GM18505 (cell line): ENCODE measurements around the gene GPC6.

Source experiments
- ATAC-seq: cut with Tn5 transposase; IDR thresholded peaks from one replicate; pipeline ENCODE4 v1.9.1; 2021; ENCODE audit not compliant: unreplicated experiment
- POLR2A ChIP-seq: IDR thresholded peaks from 4 replicates; pipeline ENCODE4 v1.6.1; 2011; ENCODE audit warnings: borderline replicate concordance; ENCODE audit not compliant: insufficient read depth, insufficient read length; ENCODE audit errors: extremely low read depth

Gene GPC6

DNA sequence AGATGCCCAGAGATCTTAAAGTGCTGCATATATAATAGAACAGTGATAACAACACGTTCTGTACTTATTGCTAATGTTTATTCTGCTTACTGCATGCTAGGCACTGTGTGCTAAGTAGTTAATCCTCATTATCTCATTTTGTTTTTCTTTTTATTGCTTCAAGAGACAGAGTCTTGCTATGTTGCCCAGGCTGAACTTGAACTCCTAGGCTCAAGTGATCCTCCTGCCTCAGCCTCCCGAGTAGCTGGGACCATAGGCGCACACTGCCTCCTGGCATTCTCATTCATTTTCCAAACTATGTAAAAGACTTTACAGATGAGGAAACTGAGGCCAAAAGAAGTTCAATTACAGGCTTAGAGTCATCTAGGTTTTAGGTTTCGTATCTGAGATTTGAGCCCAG, 548.4 kb downstream of the GPC6 start:
- ATAC-seq = no peak
- no peak for TF ChIP-seq POLR2A

DNA sequence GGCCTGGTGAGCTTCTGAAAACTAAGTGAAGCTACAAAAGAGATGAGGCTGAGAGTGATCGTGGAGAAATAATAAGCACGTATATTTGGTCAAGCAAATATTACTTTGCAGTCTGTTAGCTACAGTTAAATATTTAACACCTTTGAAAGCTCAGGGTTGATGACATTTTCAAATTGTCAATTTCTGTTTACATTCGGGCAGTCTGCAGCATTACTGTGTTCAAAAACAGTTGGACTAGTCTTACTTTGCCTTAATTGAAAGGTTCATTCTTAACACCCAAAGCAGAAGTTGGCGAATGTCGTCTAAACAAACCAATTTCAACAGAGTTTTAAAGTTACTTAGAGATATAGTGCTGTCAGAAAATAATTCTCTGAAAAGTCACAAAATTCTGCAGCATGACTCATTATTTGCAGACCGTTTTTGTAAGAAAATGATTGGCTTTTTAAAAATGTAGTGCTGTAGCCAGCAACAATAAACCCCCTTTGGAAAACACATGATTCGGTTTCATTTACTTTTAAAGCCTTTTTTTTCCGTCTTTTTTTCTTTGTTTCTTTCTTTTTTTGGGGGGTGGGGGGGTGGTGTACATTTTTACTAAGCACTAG, 549.0 kb downstream of the GPC6 start:
- no peak for ATAC-seq
- TF ChIP-seq POLR2A = no peak

DNA sequence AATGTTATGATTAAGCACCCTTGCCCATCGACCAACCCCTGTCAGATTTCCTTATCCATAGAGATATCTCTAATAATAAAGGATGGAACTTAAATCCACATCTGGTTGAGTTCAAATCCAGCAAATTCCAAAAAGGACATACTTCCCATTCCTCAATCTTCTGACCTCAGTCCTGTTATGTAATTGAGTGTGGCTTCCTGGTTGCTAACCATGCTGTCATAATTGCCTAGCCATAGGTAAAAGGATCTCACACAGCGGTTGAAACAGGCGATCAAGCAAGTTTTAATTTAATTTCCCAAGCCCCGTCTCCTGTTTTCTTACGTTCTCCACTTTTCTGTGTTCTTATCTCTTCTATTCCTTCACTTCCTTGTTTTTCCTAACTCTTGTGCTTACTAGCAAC, 550.3 kb downstream of the GPC6 start:
- ATAC-seq = no peak
- no peak for TF ChIP-seq POLR2A

DNA sequence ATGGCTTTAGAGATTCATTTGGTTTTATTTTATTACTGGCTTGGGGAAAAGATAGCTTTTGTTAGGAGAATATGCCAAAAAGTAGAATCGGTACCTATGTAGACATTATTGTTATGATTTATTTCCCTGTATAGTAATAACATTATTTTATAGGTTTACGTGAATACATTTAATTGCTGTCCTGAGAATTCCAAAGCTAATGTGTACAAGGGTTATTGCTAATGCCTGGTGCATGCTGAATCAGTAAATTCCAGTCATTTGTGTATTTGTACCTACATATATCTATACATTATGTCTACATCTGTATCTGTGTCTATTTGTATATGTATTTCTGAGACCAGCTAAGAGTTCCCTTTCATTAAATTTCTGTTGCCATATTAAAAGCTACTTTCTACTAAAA, 550.9 kb downstream of the GPC6 start:
- ATAC-seq = no peak
- TF ChIP-seq POLR2A = no peak

DNA sequence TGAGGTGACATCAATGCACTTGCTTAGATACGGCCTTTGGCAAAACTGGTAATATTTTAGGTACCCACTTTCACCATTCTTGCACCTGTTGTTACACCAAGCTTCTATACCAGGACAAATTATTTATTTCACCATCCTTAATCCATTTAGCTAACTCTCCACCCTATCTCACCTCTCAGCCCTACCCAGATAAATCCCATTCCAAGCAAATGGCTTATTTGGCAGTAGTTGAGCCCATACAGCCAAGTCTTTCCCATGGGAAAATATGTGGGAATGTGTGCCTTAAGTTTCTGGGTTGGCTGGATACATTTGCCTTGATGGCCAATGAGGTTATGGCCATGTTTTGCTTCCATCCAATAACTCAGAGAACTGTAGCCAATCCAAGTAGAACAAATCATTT, 551.9 kb downstream of the GPC6 start:
- ATAC-seq = no peak
- TF ChIP-seq POLR2A = no peak

DNA sequence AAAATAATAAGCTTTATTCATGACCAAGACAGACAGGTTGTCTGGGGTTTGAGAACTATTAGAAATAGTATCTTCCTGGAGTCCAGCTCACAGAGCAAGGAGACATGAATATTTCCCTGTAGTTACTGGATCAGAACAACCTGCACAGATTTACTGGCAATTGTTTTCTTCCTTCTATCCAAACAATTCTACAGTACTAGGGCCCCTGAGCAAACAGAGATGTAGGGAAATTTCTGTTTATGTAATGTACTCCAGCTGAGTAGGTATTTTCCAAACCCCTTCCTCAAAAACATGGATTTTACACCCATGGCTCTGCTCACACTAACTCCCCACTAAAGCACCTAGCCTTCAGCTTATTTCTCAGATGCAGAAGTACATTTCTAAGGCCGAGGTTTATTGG, 557.6 kb downstream of the GPC6 start:
- ATAC-seq = no peak
- TF ChIP-seq POLR2A = no peak

DNA sequence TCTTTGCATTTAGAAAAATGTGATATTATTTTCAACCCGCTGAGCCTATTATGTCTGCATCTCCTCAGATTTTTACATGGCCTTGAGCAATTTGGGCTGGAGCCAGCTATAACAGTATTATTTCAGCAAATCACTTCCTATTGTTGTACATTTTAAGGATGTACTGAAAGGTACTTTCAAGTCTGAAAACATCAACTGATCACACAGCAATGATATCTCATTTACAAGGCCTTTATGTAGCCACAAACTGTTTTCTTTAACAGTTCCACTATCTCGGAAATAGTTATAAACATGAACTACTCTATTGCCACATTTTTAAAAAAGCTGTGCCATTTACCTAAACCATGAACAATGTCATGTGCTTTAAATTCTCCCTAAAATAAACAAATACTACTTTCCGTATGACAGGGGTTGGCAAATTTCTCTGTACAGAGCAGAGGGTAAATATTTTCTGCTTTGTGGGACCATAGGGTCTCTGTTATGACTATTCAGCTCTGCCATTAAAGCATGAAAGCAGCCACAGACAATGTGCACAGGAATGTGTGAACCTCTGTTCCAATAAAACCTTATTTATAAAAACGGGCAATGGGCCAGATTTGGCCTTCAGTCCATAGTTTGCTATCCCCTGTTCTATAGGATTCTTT, 560.4 kb downstream of the GPC6 start:
- no peak for ATAC-seq
- TF ChIP-seq POLR2A = no peak

DNA sequence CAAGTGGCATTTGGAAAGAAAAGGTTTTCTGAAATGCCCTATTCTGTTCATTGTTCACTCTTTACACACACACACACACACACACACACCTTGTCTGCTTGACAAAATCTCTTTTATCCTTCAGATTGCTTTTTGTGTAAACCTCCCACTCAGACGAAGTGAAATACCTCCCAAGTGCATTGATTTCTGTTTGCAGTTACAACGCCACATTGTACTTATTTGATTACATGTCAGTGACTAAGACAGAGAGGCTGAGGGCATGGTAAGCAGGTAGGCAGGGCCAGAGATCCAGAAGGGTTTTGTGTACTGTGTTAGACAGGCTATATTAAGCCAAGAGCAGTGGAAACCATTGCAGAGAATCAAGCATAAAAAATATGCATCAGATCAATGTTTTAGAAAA, 561.8 kb downstream of the GPC6 start:
- TF ChIP-seq POLR2A = no peak
- ATAC-seq = no peak

DNA sequence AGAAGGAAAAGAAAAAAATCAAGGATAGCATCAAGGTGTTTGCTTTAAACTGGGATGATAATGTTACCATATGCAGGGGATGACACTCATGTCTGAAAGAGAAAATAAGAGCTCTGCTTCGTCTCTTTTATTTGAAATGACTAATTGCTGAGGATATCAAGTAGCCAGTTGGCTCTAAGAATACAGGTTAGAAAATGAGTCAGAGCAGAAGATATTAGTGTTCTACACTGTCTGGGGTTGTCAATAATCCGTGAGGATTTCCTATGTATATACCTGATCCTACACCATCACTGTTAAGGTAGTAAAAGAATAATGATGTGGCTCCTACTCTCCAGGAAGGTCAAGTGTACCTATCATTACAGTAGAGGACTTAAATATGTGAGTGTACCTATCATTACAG, 562.5 kb downstream of the GPC6 start:
- ATAC-seq = no peak
- TF ChIP-seq POLR2A = no peak

DNA sequence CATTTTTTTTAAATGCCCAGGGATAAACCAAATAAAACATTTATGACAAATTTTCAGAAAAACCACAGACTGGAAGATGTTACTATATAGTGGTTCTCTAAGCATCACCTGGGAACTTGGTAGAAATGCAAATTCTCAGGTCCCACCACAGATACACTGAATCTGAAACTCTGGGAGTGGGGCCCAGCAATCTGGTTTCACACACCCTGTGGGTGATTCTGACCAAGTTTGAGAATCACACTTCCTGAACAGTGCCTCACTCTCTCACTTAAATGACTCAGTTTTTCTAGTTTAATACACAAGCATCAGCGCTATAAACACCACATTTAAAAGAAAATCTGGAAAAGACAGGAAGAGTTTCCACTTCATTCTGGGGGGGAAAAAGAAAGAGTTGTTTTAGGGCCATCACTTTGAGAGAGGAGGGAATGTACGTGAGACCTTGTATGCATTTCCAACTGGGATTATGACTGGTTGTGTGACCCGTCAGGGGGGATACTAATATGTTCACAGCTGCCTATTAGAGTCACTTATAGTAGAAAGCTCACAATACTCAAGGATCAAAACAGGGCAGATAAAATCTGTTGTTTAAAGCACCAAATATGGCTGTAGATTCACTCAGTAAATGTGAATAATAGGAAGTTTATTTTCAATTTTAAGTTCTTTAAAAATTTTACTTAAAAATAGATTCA, 567.7 kb downstream of the GPC6 start:
- no peak for TF ChIP-seq POLR2A
- ATAC-seq = peak; percentile 86

DNA sequence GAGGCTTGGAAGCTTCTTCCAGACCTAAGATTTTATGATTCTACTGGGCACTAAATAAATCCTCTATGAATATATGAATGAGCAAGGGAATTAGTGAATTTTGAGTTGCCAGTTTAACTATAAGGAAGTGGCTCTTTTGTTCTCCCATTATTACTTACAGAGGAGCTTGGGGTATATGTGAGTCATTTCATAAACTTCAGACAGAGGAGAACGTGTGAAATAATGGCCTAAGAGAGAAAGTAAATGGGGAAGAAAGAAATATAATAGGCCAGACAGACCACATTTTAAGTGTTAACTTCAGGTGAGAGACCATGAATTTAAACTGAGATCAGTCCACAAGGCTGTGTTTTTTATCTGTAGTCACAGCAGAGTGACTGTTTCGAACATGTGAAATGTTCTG, 570.9 kb downstream of the GPC6 start:
- ATAC-seq = peak; percentile 74
- TF ChIP-seq POLR2A = no peak

DNA sequence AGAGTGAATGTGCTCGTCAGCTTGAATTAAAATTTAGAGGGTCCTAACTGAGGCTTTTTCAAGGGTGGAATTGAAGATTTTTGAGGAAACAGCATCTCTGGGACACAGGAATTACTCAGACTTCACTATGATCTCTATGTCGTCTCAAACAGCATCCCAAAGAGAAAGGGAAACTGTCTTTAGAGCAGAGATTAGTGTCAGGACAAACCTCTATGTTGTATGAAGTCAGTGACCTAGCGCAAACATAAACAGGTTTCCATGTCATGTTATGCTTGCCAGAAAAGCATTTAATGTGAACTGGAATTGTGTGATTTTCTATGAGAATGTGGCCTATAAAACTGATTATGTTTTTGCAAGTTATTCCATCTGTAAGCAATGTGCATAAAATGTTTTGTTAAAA, 573.7 kb downstream of the GPC6 start:
- TF ChIP-seq POLR2A = no peak
- ATAC-seq = no peak

DNA sequence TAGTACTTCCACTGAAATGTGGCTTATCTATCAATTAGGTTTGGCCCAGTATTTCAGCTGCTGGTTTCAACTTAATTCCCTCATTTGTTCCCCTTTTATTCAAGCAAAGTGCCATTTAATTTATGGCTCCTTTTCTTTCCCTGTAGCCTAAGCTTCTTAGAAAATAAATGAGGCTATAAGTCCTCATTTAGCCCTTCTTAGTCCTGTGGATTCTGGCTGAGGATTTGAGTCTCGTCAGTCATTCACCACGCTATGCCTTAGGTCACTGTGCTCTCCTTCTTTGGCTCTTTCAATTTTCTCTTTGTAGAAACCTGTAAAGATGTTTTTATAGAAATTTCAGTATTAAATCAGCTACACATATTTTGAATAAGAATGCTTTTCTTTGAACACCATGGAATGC, 579.1 kb downstream of the GPC6 start:
- TF ChIP-seq POLR2A = no peak
- ATAC-seq = no peak

DNA sequence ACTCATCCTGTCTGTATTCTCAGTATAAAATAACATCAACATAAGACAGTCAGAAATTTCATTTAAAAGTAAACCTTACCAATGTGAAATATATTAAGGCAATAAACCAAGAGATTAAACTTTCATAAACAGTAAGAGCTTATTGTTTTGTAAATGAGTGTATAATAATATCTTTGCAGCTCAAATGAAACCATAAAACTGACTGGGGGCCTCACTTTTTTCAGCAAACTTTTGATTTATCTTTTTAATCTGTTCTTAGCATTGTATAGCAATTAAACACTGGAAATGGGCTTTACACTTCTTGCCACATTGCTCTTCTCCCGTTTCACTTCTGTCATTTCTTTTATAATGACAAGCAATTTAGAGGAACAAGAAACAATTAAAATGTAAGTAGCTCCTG, 580.3 kb downstream of the GPC6 start:
- TF ChIP-seq POLR2A = no peak
- no peak for ATAC-seq
